IPS-18c (cell line): ENCODE data around the gene HK1.

Experiments used
- H3K4me3 ChIP-seq: 2 replicates; pipeline ENCODE4 v1.7.0; 2013; ENCODE audit warnings: low read depth, mild to moderate bottlenecking, low read length, moderate library complexity; ENCODE audit not compliant: insufficient read depth
- H3K9me3 ChIP-seq: one replicate; pipeline ENCODE4 v1.6.1; 2013; ENCODE audit warnings: mild to moderate bottlenecking, low read length, moderate library complexity; ENCODE audit not compliant: control insufficient read depth, insufficient read depth

The HK1 gene

GRCh38 chr10:69278446-69278963 lies at the start of gene HK1:
Gene HK1, plus strand, starts transcription at chr10:69278496.
- Histone ChIP-seq H3K4me3 (no peak within 1 kb of the TSS), H3K9me3 (no peaks in the 10 kb centered on the region)

- Histone ChIP-seq H3K9me3 (peaks cover 2% of the 10 kb centered on the region), H3K4me3 (no peak overlapping the region)
Measured at GRCh38 chr10:69229616-69229916, 48.7 kb upstream of the HK1 start.

- H3K4me3 ChIP-seq, result no peak overlapping the region
- H3K9me3 ChIP-seq, result peaks cover 2% of the 10 kb centered on the region
Measured at GRCh38 chr10:69230128-69230527, 48.2 kb upstream of the HK1 start.

- H3K4me3 ChIP-seq, result no peak overlapping the region
- H3K9me3 ChIP-seq, result no peaks in the 10 kb centered on the region
Measured at GRCh38 chr10:69232252-69232651, 46.0 kb upstream of the HK1 start.

GRCh38 chr10:69232736-69233480 lies 45.4 kb upstream of the HK1 start:
- Histone ChIP-seq H3K9me3 (no peaks in the 10 kb centered on the region), H3K4me3 (no peak overlapping the region)

- Histone ChIP-seq H3K9me3 (no peaks in the 10 kb centered on the region), H3K4me3 (no peak overlapping the region)
Measured at GRCh38 chr10:69234447-69234846, 43.8 kb upstream of the HK1 start.

- Histone ChIP-seq H3K9me3 (no peaks in the 10 kb centered on the region), H3K4me3 (no peak overlapping the region)
Measured at GRCh38 chr10:69237528-69238159, 40.7 kb upstream of the HK1 start.

GRCh38 chr10:69239136-69239535 lies 39.2 kb upstream of the HK1 start:
- Histone ChIP-seq H3K9me3 (no peaks in the 10 kb centered on the region), H3K4me3 (no peak overlapping the region)

GRCh38 chr10:69239816-69240434 lies 38.4 kb upstream of the HK1 start:
- no peak overlapping the region for H3K4me3 ChIP-seq
- H3K9me3 ChIP-seq, result no peaks in the 10 kb centered on the region

- Histone ChIP-seq H3K9me3 (no peaks in the 10 kb centered on the region), H3K4me3 (no peak overlapping the region)
Measured at GRCh38 chr10:69240455-69240854, 37.8 kb upstream of the HK1 start.

- Histone ChIP-seq H3K9me3 (no peaks in the 10 kb centered on the region), H3K4me3 (no peak overlapping the region)
Measured at GRCh38 chr10:69241575-69241974, 36.7 kb upstream of the HK1 start.

- no peaks in the 10 kb centered on the region for H3K9me3 ChIP-seq
- H3K4me3 ChIP-seq, result no peak overlapping the region
Measured at GRCh38 chr10:69242040-69242851, 36.0 kb upstream of the HK1 start.

- no peaks in the 10 kb centered on the region for H3K9me3 ChIP-seq
- H3K4me3 ChIP-seq, result no peak overlapping the region
Measured at GRCh38 chr10:69242852-69243212, 35.5 kb upstream of the HK1 start.

GRCh38 chr10:69243817-69244216 lies 34.5 kb upstream of the HK1 start:
- no peak overlapping the region for H3K4me3 ChIP-seq
- H3K9me3 ChIP-seq, result no peaks in the 10 kb centered on the region

GRCh38 chr10:69246036-69246435 lies 32.3 kb upstream of the HK1 start:
- H3K4me3 ChIP-seq, result no peak overlapping the region
- H3K9me3 ChIP-seq, result no peaks in the 10 kb centered on the region

- H3K9me3 ChIP-seq, result no peaks in the 10 kb centered on the region
Measured at GRCh38 chr10:69246581-69247312, 31.5 kb upstream of the HK1 start.

GRCh38 chr10:69247313-69247710 lies 31.0 kb upstream of the HK1 start:
- no peaks in the 10 kb centered on the region for H3K9me3 ChIP-seq
- no peak overlapping the region for H3K4me3 ChIP-seq

More at GRCh38 chr10:69246581-69247312, 31.5 kb upstream of the HK1 start:
- H3K4me3 ChIP-seq, result no peak overlapping the region
